ENCODE results near the gene OR4B1.
"Not testable (repeated sequence)": the region's sequence is repeated elsewhere in the genome, so short reads cannot be mapped to it uniquely, and the experiment has no call there.

Gene OR4B1

GRCh38 chr11:48216510-48216909 lies at the start of gene OR4B1:
TSS of gene OR4B1 (plus strand) at chr11:48216810. CDS start at chr11:48216810, 0 bp downstream.
- no peak for DNase-seq (ENCODE audit: low read depth)

GRCh38 chr11:48167380-48167779 lies 49.2 kb upstream of the OR4B1 start:
- no peak for DNase-seq (ENCODE audit: low read depth)

GRCh38 chr11:48168815-48169214 lies 47.8 kb upstream of the OR4B1 start:
- DNase-seq (ENCODE audit: low read depth) = no peak

GRCh38 chr11:48169259-48169658 lies 47.4 kb upstream of the OR4B1 start:
- DNase-seq (ENCODE audit: low read depth) = no peak

GRCh38 chr11:48169717-48170116 lies 46.9 kb upstream of the OR4B1 start:
- DNase-seq (ENCODE audit: low read depth) = no peak

GRCh38 chr11:48170241-48171233 lies 46.1 kb upstream of the OR4B1 start:
- no peak for DNase-seq (ENCODE audit: low read depth)

- peak; percentile 39 for DNase-seq (ENCODE audit: low read depth)
Observed at GRCh38 chr11:48172818-48173609, 43.6 kb upstream of the OR4B1 start.

GRCh38 chr11:48177661-48178060 lies 38.9 kb upstream of the OR4B1 start:
- DNase-seq (ENCODE audit: low read depth) = no peak

GRCh38 chr11:48180627-48181026 lies 36.0 kb upstream of the OR4B1 start:
- DNase-seq (ENCODE audit: low read depth) = no peak

- DNase-seq (ENCODE audit: low read depth) = no peak
Observed at GRCh38 chr11:48182860-48183526, 33.6 kb upstream of the OR4B1 start.

- DNase-seq (ENCODE audit: low read depth) = no peak
Observed at GRCh38 chr11:48184452-48184851, 32.2 kb upstream of the OR4B1 start.

GRCh38 chr11:48190906-48191654 lies 25.5 kb upstream of the OR4B1 start:
- DNase-seq (ENCODE audit: low read depth) = not testable (repeated sequence)

GRCh38 chr11:48193876-48194275 lies 22.7 kb upstream of the OR4B1 start:
- no peak for DNase-seq (ENCODE audit: low read depth)

- no peak for DNase-seq (ENCODE audit: low read depth)
Observed at GRCh38 chr11:48207881-48208280, 8.7 kb upstream of the OR4B1 start.

- DNase-seq (ENCODE audit: low read depth) = no peak
Observed at GRCh38 chr11:48210052-48210451, 6.6 kb upstream of the OR4B1 start.

GRCh38 chr11:48228761-48229160 lies 12.2 kb downstream of the OR4B1 start:
- DNase-seq (ENCODE audit: low read depth) = no peak

- not testable (repeated sequence) for DNase-seq (ENCODE audit: low read depth)
Observed at GRCh38 chr11:48230057-48230456, 13.4 kb downstream of the OR4B1 start.

GRCh38 chr11:48237727-48238126 lies 21.1 kb downstream of the OR4B1 start:
- DNase-seq (ENCODE audit: low read depth) = no peak

- DNase-seq (ENCODE audit: low read depth) = no peak
Observed at GRCh38 chr11:48242501-48242900, 25.9 kb downstream of the OR4B1 start.

GRCh38 chr11:48244804-48245203 lies 28.2 kb downstream of the OR4B1 start, which contains the start of gene OR4X2:
TSS of gene OR4X2 (plus strand) at chr11:48245104. CDS start at chr11:48245104, 0 bp downstream.
- DNase-seq (ENCODE audit: low read depth) = no peak

GRCh38 chr11:48248902-48249301 lies 32.3 kb downstream of the OR4B1 start:
- no peak for DNase-seq (ENCODE audit: low read depth)
